ENCODE data around the gene MORN1.

MORN1 gene

GRCh38 chr1:2310332-2311183, 80.8 kb downstream of the MORN1 start:
- DNase-seq (ENCODE audit: low read depth in 4 of 4, low spot score in 1 of 4) = no peak

- no peak for DNase-seq (ENCODE audit: low read depth in 4 of 4, low spot score in 1 of 4)
Observed at GRCh38 chr1:2308844-2309243, 82.5 kb downstream of the MORN1 start.

GRCh38 chr1:2307972-2308371, 83.4 kb downstream of the MORN1 start:
- no peak for DNase-seq (ENCODE audit: low read depth in 4 of 4, low spot score in 1 of 4)

DNA sequence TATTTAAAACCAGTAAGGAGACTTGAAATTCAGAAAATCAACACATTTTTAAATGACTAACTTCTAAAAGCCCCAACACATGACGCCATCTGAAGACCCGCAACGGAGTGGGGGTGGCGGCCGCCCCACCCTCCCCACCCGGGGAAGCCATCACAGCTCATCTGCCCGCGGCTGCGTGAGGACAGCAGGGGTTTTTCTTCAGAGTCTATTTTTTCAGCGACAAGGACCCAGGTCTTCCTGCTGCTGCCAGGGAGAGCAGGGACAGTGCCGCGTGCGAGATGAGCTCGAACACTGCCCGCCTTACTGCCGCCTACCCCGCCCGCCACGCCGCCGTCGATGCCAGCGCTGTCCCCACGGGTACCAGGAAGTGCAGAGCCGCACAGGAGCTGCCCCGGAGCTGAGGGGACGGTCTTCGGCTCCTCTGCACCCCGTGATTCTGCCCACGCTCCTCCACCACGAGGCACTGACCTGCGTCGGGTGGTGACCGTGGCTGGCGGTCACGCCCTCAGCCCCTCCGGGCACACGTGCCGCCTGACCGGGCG, 84.2 kb downstream of the MORN1 start:
- DNase-seq (ENCODE audit: low read depth in 4 of 4, low spot score in 1 of 4) = no peak

GRCh38 chr1:2306151-2306978, 85.0 kb downstream of the MORN1 start:
- DNase-seq (ENCODE audit: low read depth in 4 of 4, low spot score in 1 of 4) = no peak

DNA sequence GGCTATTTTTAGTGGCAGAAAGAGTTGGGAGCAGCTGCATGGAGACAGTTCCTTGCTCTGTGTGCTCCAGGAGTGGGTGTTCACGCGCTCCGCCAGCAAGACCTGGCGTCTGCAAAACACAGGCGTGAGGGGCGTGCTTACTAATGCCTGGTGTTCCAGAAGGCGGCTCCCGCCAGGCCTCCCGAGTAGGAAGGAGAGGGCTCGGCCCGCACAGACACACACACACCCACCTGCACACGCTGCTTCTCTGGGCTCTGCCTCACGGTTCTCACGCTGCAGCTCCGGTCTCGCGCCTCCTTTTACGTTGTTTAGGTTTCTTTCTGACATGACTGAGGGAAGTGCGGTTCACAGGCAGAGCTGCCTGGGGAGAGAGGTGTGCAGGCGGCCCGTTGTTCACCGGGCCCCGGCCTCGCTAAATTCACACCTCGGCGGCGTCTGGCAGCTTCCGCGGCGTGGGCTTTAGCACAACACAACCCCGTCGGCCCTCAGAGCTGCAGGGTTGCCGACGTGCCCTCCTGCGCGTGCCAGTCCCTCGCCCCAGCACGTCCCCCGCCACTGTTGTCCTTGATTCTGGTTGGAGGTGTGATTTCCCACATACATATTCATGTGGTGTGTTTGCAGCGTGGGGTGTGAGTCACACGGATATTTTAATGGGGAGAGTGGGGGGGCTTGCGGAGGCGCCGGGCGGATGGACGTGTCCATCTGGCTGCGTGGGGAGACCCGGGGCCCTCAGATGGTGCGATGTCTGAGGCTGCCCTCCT, 86.3 kb downstream of the MORN1 start:
- no peak for DNase-seq (ENCODE audit: low read depth in 4 of 4, low spot score in 1 of 4)

- no peak for DNase-seq (ENCODE audit: low read depth in 4 of 4, low spot score in 1 of 4)
Observed at GRCh38 chr1:2304282-2304681, 87.1 kb downstream of the MORN1 start.

DNA sequence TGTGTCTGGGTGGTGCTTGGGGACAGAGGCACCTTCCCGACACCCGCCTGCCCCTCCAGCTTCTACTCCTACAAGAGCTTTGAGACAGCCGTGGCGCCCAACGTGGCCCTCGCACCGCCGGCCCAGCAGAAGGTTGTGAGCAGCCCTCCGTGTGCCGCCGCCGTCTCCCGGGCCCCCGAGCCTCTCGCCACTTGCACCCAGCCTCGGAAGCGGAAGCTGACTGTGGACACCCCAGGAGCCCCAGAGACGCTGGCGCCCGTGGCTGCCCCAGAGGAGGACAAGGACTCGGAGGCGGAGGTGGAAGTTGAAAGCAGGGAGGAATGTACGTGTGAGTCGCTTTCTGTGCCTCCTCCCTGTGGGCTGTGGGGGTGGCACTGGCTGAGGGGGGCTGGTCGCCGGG, 87.6 kb downstream of the MORN1 start:
- no peak for DNase-seq (ENCODE audit: low read depth in 4 of 4, low spot score in 1 of 4)

- DNase-seq (ENCODE audit: low read depth in 4 of 4, low spot score in 1 of 4) = no peak
Observed at GRCh38 chr1:2303016-2303775, 88.2 kb downstream of the MORN1 start.

GRCh38 chr1:2302292-2302925, 88.9 kb downstream of the MORN1 start:
- DNase-seq (ENCODE audit: low read depth in 4 of 4, low spot score in 1 of 4) = no peak

DNA sequence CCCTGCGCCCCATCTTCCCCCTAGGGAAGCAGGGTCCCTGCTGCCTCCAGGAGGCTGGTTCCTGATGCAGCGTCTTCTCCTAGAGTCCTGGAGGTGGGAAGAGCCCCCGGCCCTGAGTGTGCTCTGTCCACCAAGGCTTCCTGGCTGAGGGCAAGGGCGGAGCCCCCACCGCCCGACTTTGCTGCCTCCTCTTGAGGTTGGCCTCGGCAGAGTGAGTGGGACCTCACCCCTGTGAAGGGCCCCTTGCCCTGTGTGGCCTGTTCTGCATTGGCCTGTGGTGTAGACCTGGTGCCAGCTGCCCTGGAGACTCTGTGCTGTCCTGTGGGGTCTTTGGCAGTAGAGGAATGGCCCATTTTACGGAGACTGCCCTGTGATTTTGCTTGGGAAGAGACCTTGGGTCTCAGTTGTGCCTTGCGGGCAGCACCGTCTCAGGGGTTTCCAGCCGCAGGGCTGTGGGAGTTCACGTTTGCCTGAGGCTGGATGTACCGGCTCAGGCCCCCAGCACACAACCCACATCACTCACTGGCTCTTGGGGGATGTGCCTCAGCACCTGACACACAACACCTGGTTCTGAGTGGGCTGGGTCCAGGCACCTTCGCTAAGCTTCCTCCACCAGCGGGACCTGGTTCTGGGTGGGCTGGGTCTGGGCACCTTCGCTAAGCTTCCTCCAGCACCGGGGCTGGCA, 89.6 kb downstream of the MORN1 start:
- DNase-seq (ENCODE audit: low read depth in 4 of 4, low spot score in 1 of 4) = no peak

- peak; percentile 56 to 79 (median 66) for DNase-seq (ENCODE audit: low read depth in 4 of 4, low spot score in 1 of 4)
Observed at GRCh38 chr1:2300851-2301606, 90.3 kb downstream of the MORN1 start.

DNA sequence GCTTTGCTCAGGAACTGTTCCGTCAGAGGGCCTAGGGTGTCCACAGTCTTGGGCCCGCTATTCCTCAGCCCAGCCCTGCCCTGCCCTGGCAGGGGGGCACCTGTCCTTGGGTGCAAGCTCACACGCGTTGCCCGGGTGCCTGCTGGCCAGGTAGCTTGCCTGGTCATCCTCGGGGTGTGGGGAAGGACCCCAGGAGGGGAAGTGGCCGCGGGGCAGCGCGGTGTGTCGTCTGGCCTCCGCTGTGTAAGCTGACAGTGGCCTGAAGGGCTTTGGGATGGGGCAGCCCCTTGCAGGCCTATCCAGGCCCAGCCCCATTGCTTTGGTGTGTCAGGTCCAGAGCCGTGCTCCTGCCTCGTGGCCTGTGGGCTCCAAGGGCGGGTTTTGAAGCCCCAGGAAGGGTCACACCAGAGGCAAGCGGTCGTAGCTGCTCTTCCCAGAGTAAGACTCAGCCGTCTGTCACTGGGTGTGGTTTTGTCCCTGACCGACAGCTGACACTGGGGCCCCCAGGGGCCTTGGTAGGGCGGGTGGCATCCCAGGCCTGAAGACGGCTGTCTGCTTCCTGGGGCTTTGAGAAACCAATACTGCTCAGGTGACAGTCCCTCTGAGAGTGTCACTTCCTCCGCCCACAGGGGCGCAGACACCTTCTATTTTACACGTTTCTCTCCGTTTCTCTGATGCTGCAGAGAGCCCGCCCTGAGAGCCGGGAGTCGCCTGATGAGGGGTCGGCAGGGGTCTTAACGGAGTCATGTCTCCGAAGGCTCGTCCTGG, 91.2 kb downstream of the MORN1 start:
- peak in 3 of 4 experiments; percentile 56 to 82 (median 68) for DNase-seq (ENCODE audit: low read depth in 4 of 4, low spot score in 1 of 4)

DNA sequence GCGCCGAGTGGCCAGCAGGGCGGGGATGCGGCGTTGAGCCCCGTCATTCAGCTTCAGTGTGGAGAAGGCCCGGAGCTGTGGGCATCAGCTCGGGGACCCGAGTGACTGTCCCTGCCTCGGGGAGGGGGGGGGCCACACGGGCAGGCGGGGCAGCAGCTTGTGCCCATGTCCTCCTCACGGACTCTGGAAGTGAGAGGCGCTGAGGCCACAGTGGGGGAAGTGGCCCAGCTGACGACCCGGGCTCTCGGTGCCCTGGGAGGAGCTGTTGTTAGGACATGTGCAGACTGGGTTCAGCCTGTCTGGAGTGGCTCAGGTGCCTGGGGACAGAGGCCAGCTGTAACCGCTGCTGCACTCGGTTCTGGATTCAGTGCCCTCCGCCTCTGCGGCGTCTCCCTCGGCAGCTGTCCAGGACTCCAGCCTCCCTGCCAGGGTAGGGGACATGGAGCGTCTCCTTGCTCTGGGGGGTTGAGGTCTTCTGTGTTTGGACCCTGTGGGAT, 92.2 kb downstream of the MORN1 start:
- DNase-seq (ENCODE audit: low read depth in 4 of 4, low spot score in 1 of 4) = no peak

- DNase-seq (ENCODE audit: low read depth in 4 of 4, low spot score in 1 of 4) = no peak
Observed at GRCh38 chr1:2298685-2299084, 92.7 kb downstream of the MORN1 start.

- no peak for DNase-seq (ENCODE audit: low read depth in 4 of 4, low spot score in 1 of 4)
Observed at GRCh38 chr1:2297246-2298011, 93.9 kb downstream of the MORN1 start.

- DNase-seq (ENCODE audit: low read depth in 4 of 4, low spot score in 1 of 4) = no peak
Observed at GRCh38 chr1:2296614-2297013, 94.7 kb downstream of the MORN1 start.

All from stimulated activated CD4-positive, alpha-beta T cell treated with anti-CD3 and anti-CD28 coated beads, Interleukin-1b, Interleukin-23, amount 100 ng/mL, for 24 hours (primary cell).